DOHH2 (cell line): Measurements from ENCODE around the gene HDAC11.

Experiments
- H3F3A ChIP-seq: fragments of 200-600 bp; sonication (generic), shearing (Covaris generic); 2 replicates; pipeline ENCODE4 v1.6.0; 2016; ENCODE audit warnings: antibody characterized with exemption, mild to moderate bottlenecking; ENCODE audit not compliant: control insufficient read depth, insufficient read depth
- H3K27ac ChIP-seq: fragments of 200-600 bp; sonication (generic); 2 replicates; pipeline ENCODE4 v1.5.1; 2014; ENCODE audit warnings: low read depth, mild to moderate bottlenecking, low read length, moderate library complexity
- H3K27me3 ChIP-seq: fragments of 200-600 bp; sonication (generic); 2 replicates; pipeline ENCODE4 v1.6.1; 2014; ENCODE audit warnings: mild to moderate bottlenecking, low read length, mixed read lengths; ENCODE audit not compliant: control insufficient read depth
- H3K36me3 ChIP-seq: fragments of 200-600 bp; sonication (generic); 2 replicates; pipeline ENCODE4 v1.6.1; 2014; ENCODE audit warnings: mild to moderate bottlenecking, low read length, moderate library complexity, mixed read lengths; ENCODE audit not compliant: control insufficient read depth
- H3K4me1 ChIP-seq: fragments of 200-600 bp; sonication (generic); 2 replicates; pipeline ENCODE4 v1.6.1; 2014; ENCODE audit warnings: mild to moderate bottlenecking, low read length, mixed read lengths; ENCODE audit not compliant: control insufficient read depth
- H3K4me2 ChIP-seq: fragments of 200-600 bp; sonication (generic); 2 replicates; pipeline ENCODE4 v1.6.0; 2014; ENCODE audit warnings: mild to moderate bottlenecking, low read length, moderate library complexity
- H3K4me3 ChIP-seq: fragments of 200-600 bp; sonication (generic); 2 replicates; pipeline ENCODE4 v1.5.1; 2014; ENCODE audit warnings: mild to moderate bottlenecking, low read length, mixed read lengths
- H3K79me2 ChIP-seq: fragments of 200-600 bp; sonication (generic); 2 replicates; pipeline ENCODE4 v1.6.1; 2014; ENCODE audit warnings: mild to moderate bottlenecking, low read length, mixed read lengths; ENCODE audit not compliant: control insufficient read depth
- H3K9me2 ChIP-seq: fragments of 200-600 bp; sonication (generic); replicated peaks from 2 replicates; pipeline ENCODE4 v1.6.1; 2014; ENCODE audit warnings: mild to moderate bottlenecking, low read length, mixed read lengths; ENCODE audit not compliant: control insufficient read depth
- H3K9me3 ChIP-seq: fragments of 200-600 bp; sonication (generic); 2 replicates; pipeline ENCODE4 v1.6.1; 2014; ENCODE audit warnings: antibody characterized with exemption, low read length, mixed read lengths; ENCODE audit not compliant: control insufficient read depth, insufficient read depth
- H4K20me1 ChIP-seq: fragments of 200-600 bp; sonication (generic); 2 replicates; pipeline ENCODE4 v1.6.0; 2014; ENCODE audit warnings: low read depth, mild to moderate bottlenecking, antibody characterized with exemption, low read length, moderate library complexity; ENCODE audit not compliant: control insufficient read depth, insufficient read depth
- CTCF ChIP-seq: fragments of 200-600 bp; sonication (generic); IDR thresholded peaks from one replicate; pipeline ENCODE4 v1.5.1; 2014; ENCODE audit warnings: antibody characterized with exemption, mild to moderate bottlenecking, low read depth, low read length; ENCODE audit not compliant: poor library complexity, severe bottlenecking
- EZH2phosphoT487 ChIP-seq: fragments of 200-600 bp; sonication (generic); IDR thresholded peaks from 2 replicates; pipeline ENCODE4 v1.6.1; 2017; ENCODE audit warnings: borderline replicate concordance, mild to moderate bottlenecking, antibody characterized with exemption, low read length, moderate library complexity, mixed read lengths

The HDAC11 gene

GRCh38 chr3:13545952-13546454 is 65.9 kb downstream of the HDAC11 start:
- no peaks in the 10 kb centered on the region for H3K79me2 ChIP-seq
- H3K4me2 ChIP-seq = no peak overlapping the region
- H3K27ac ChIP-seq = no peak overlapping the region
- peaks cover 9% of the 10 kb centered on the region for H3K27me3 ChIP-seq
- no peak overlapping the region for H3K4me3 ChIP-seq
- no peaks in the 10 kb centered on the region for H3K36me3 ChIP-seq
- H3K9me2 ChIP-seq = no peaks in the 10 kb centered on the region
- H3K9me3 ChIP-seq = no peaks in the 10 kb centered on the region
- no peaks in the 10 kb centered on the region for H3K4me1 ChIP-seq
- TF ChIP-seq EZH2phosphoT487 (no peak), CTCF (no peak)
- no peaks in the 10 kb centered on the region for H3F3A ChIP-seq
- H4K20me1 ChIP-seq = no peaks in the 10 kb centered on the region

- Histone ChIP-seq H3K4me1 (no peaks in the 10 kb centered on the region), H3K27me3 (peaks cover 9% of the 10 kb centered on the region), H3K27ac (no peak overlapping the region), H3K36me3 (no peaks in the 10 kb centered on the region), H3K4me2 (no peak overlapping the region), H3K9me3 (no peaks in the 10 kb centered on the region), H3K4me3 (no peak overlapping the region), H4K20me1 (no peaks in the 10 kb centered on the region), H3F3A (no peaks in the 10 kb centered on the region), H3K79me2 (no peaks in the 10 kb centered on the region), H3K9me2 (no peaks in the 10 kb centered on the region)
- no peak for TF ChIP-seq CTCF
- no peak for TF ChIP-seq EZH2phosphoT487
Measured at GRCh38 chr3:13546667-13547171, 66.6 kb downstream of the HDAC11 start.

GRCh38 chr3:13547591-13548371 is 67.7 kb downstream of the HDAC11 start:
- Histone ChIP-seq H3K9me3 (no peaks in the 10 kb centered on the region), H3K79me2 (no peaks in the 10 kb centered on the region), H3K4me3 (no peak overlapping the region), H4K20me1 (no peaks in the 10 kb centered on the region), H3K27me3 (peaks cover 9% of the 10 kb centered on the region), H3K9me2 (no peaks in the 10 kb centered on the region), H3K27ac (no peak overlapping the region), H3K36me3 (no peaks in the 10 kb centered on the region), H3K4me2 (no peak overlapping the region), H3K4me1 (no peaks in the 10 kb centered on the region), H3F3A (no peaks in the 10 kb centered on the region)
- TF ChIP-seq EZH2phosphoT487 (no peak), CTCF (no peak)
